Measurements from ENCODE around the gene SCGB3A1. TPM values are rescaled to one million over a fixed set of nuclear protein-coding genes. Genes with fewer than 3 reads are reported as not detected.

SCGB3A1 gene
- polyA plus RNA-seq, 2 of the 4 experiments (the other 2 are of a cell fraction) = not detected

DNA sequence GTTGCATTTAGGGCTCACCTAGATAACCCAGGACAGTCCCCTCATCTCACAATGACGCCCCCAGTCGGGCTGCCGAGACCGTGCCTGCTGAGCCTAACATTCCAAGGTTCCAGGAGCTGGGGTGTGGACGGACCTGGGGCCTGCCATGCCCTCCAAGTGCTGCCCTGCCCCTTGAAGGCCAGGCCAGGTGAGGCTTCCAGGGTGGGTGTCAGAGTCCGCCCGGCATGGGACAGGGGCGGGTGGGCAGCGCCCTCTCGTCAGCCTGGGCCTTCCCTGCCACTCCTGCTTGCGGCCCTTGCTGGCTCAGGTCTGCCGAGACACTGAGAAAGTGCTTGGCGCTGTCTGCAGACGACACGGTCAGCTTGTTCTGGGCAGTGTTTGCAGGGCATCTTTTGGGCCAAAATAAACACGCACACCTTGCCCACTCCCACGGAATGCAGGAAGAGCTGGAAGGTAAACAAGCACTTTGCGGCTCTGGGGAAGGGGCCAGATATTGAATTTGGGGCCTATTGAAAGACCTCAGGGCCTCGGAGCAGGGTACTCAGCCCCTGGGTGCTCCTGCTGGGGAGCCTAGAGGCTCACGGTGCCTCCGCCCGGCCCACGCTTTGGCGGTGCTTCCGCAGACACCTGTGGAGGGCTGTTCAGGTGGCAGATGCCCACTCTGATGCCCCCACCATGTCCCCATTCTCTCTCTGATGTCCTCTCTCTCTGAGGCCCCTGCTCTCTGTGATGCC, 4.2 kb upstream of the SCGB3A1 start (continued):
- TF ChIP-seq HMGXB4 (CRISPR knock-in tag; IDR thresholded peaks at IDR 0.05; ENCODE audit: borderline replicate concordance) (no peak), RCOR1 (IDR thresholded peaks at IDR 0.05; ENCODE audit: low read depth, low read length) (no peak), RAD21 (conservative IDR thresholded peaks at IDR 0.05 in 1 of 2, IDR thresholded peaks at IDR 0.05 in 1 of 2) (no peak), POLR2A (IDR thresholded peaks at IDR 0.05; ENCODE audit: low read length) (no peak)

DNA sequence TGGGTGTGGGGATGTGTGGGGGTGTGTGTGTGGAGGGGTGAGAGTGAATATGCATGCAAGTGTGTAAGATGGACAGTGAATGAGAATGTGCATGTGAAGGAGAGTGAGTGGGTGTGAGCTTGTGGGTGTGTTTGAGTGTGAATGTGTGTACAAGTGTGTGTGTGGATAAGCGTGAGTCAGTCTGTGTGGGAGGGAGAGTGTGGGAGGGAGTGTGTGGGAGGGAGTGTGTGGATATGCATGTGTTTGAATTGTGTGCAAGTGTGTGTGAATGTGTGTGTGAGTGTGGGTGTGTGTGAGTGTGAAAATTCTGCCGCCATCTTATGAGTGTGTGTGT, 3.7 kb upstream of the SCGB3A1 start:
- Histone ChIP-seq H3K4me1 (no peaks in the 10 kb centered on the region), H3K4me2 (no peak overlapping the region), H3K27ac (no peak overlapping the region), H3K4me3 (no peak overlapping the region), H3K9me3 (no peaks in the 10 kb centered on the region)
- WGBS (ENCODE audit: missing lambda C conversion rate) = 71% methylated on average over 2 of the region's 2 CpGs
- no peak for TF ChIP-seq EP300 (IDR thresholded peaks at IDR 0.05)
- no peak for TF ChIP-seq FOSL2 (IDR thresholded peaks at IDR 0.05)
- no peak for TF ChIP-seq FOSL2 (CRISPR knock-in tag; IDR thresholded peaks at IDR 0.05)
- no peak for TF ChIP-seq TP53 (CRISPR knock-in tag; IDR thresholded peaks at IDR 0.05)
- no peak for TF ChIP-seq PHF8 (IDR thresholded peaks at IDR 0.05; ENCODE audit: borderline replicate concordance, low read depth)
- no peak for TF ChIP-seq MAX (IDR thresholded peaks at IDR 0.05)
- no peak for TF ChIP-seq JUNB (IDR thresholded peaks at IDR 0.05)
- no peak for TF ChIP-seq GATA3 (IDR thresholded peaks at IDR 0.05; ENCODE audit: borderline replicate concordance)
- TF ChIP-seq SMC3 (IDR thresholded peaks at IDR 0.05) = no peak
- FAIRE-seq (no peak), ATAC-seq (no peak), DNase-seq (ENCODE audit: low read depth in 1 of 2, low spot score in 1 of 2) (no peak)
- CTCF ChIA-PET = interaction anchor here (0.7 to 3.4 kb wide), 3 partner anchors 10 to 26 kb away, joined by 3 to 11 read pairs (median 3); no protein-coding TSS in a partner anchor
- POLR2A ChIA-PET = no interaction called here

- WGBS (ENCODE audit: missing lambda C conversion rate) = 74% methylated on average over 7 of the region's 17 CpGs
- CTCF ChIA-PET = no interaction called here
- Histone ChIP-seq H3K4me2 (no peak overlapping the region), H3K9me3 (no peaks in the 10 kb centered on the region), H3K4me3 (no peak overlapping the region), H3K4me1 (no peaks in the 10 kb centered on the region), H3K27ac (no peak overlapping the region)
- DNase-seq (ENCODE audit: low read depth in 1 of 2, low spot score in 1 of 2) (no peak), ATAC-seq (no peak), FAIRE-seq (no peak)
- TF ChIP-seq ZNF302 (CRISPR knock-in tag; IDR thresholded peaks at IDR 0.05) = no peak
- TF ChIP-seq HMGXB4 (CRISPR knock-in tag; IDR thresholded peaks at IDR 0.05; ENCODE audit: borderline replicate concordance) = no peak
- no peak for TF ChIP-seq MAZ (IDR thresholded peaks at IDR 0.05; ENCODE audit: borderline replicate concordance, low read depth, low read length)
- no peak for TF ChIP-seq SREBF2 (IDR thresholded peaks at IDR 0.05)
- TF ChIP-seq HDAC2 (IDR thresholded peaks at IDR 0.05) = no peak
- no peak for TF ChIP-seq ZC3H11A (IDR thresholded peaks at IDR 0.05)
- TF ChIP-seq CBX8 (IDR thresholded peaks at IDR 0.05) = no peak
- no peak for TF ChIP-seq FOXS1 (CRISPR knock-in tag; IDR thresholded peaks at IDR 0.05)
- TF ChIP-seq JUN (IDR thresholded peaks at IDR 0.05) = no peak
- no peak for TF ChIP-seq ZSCAN20 (CRISPR knock-in tag; IDR thresholded peaks at IDR 0.05)
- TF ChIP-seq POLR2A (IDR thresholded peaks at IDR 0.05; ENCODE audit: low read length) = no peak
- TF ChIP-seq ELK1 (IDR thresholded peaks at IDR 0.05; ENCODE audit: low read depth, low read length) = no peak
- no peak for TF ChIP-seq HOXB13 (CRISPR knock-in tag; IDR thresholded peaks at IDR 0.05; ENCODE audit: low read depth)
- no peak for TF ChIP-seq CHD2 (IDR thresholded peaks at IDR 0.05; ENCODE audit: low read length, partially characterized antibody)
- TF ChIP-seq, protein P1, sequence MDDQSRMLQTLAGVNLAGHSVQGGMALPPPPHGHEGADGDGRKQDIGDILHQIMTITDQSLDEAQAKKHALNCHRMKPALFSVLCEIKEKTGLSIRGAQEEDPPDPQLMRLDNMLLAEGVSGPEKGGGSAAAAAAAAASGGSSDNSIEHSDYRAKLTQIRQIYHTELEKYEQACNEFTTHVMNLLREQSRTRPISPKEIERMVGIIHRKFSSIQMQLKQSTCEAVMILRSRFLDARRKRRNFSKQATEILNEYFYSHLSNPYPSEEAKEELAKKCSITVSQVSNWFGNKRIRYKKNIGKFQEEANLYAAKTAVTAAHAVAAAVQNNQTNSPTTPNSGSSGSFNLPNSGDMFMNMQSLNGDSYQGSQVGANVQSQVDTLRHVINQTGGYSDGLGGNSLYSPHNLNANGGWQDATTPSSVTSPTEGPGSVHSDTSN (IDR thresholded peaks at IDR 0.05) = no peak
- TF ChIP-seq EP300 (IDR thresholded peaks at IDR 0.05) = no peak
- TF ChIP-seq EHF (CRISPR knock-in tag; IDR thresholded peaks at IDR 0.05) = no peak
- POLR2A ChIA-PET = no interaction called here
Measured at GRCh38 chr5:180594311-180595045, 3.2 kb upstream of the SCGB3A1 start.
